8988T (cell line): ENCODE data around the gene RWDD2A.
"Not testable (repeated sequence)": the region's sequence is repeated elsewhere in the genome, so short reads cannot be mapped to it uniquely, and the experiment has no call there.

Experiments used
- DNase-seq: peaks from one replicate; pipeline ENCODE4 v3.0.0; 2011

The RWDD2A gene

DNA sequence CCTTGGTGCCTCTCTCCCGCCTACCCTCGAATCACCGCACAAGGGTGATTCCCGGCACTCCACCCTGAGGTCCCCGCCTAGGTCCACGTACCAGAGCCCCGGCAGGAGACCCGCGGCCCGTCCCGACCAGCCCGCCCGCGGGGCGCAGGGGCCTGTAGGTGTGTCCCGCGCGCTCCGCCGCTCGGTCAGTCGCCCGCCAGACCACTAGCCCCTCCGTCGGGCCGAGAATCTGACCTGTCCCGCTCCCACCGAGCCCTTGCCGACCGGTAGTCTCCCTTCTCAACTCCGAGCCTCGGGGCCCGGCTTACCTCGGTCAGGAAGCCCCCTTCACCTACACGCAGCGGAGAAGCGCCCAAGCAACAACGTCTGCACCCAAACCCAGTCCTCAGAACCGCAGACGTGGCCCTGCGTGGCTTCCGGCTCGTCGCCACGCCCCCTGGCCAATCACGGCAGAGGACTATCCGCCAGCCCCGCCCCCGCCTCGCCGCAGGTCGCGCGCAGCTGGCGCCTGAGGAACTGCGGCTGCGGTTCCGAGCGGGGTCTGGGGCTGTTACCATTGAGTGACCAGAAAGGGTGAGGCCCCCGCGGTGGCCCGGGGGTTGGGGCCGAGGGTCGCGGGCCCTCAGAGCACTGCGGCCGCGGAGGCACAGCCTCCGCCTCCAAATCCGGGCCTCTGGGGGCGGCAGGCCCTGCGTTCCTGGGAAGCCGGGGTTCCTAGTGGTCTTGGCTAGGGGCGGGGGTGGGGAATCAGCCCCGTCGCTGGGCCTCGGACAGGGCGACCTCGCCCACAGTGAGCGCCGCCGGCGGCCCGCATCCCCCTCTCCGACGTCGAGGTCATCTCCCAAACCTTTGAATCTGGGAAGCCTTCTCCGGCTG lies at the start of gene RWDD2A, which contains the start of gene PGM3:
RWDD2A (plus strand) TSS at position 487 of the 876 bp plus-strand sequence. CDS start 1,095 bp downstream, outside the sequence.
PGM3 (minus strand) TSS at position 395 of the 876 bp plus-strand sequence. CDS start 2,253 bp downstream, outside the sequence.
- DNase-seq, result peak; percentile 92

GRCh38 chr6:83151114-83151513 lies 42.0 kb upstream of the RWDD2A start:
- DNase-seq, result no peak

DNA sequence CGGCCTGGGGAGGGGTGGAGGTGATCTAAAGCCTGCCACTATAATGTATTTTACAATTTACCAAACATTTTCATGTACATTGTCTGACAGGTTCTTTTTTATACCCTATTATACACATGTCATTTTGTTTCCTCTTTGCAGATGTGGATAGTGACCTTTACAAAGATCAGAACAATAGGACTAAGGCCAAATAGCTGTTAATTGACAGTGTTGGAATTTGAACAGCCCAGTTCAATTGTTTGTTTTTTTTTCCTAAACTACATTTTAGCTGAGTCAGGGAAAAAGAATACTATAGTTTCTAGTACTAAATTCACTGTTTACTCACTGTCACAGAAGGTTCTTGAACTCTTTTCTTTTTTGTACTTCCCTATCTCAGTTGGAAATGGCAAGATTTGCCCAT lies 40.2 kb upstream of the RWDD2A start:
- no peak for DNase-seq

DNA sequence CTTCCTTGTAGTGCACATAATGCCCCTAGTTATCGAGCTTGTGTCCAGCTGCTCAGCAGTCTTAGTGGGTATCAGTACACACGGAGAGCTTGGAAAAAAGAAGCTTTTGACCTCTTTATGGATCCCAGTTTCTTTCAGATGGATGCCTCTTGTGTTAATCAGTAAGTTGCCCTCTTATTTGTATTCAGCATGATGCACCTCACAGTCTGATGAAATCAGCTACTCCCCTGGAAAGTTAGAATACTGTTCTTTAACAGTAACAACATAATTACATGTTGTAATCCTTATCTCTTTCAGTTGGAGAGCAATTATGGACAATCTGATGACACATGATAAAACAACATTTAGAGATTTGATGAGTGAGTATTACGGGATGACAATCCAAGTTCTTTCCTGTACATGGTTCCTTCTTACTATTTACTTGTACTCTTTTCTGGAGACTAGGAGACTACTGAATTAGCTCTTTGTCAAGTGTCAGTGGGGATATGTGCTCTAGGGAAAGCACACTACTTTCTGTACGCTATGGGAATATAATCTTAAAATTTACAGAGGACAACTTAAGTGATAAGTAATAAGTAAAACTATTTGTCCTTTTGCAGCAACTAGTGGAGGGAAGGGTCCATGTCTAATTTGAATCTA lies 39.2 kb upstream of the RWDD2A start:
- no peak for DNase-seq

- DNase-seq, result no peak
These were observed 37.4 kb upstream of the RWDD2A start for GRCh38 chr6:83155794-83156193.

DNA sequence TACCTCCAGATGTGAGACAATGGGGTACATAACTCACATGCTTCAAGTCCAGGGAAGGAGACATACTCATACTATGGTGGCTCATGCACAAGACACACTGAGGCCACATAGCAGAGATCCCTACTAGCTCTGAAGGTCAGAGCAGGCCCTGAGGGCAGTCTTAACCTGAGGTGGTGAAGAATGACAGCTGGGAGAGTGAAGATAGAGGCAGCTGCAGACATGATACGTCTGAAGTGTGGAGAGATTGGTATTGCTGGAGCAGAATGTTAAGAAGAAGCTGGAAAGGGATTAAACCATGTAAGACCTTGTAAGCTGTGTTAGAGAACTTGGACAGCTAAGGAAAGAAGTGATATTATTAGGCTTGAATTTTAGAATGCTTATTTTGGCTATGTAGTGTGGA lies 33.0 kb upstream of the RWDD2A start:
- no peak for DNase-seq

DNA sequence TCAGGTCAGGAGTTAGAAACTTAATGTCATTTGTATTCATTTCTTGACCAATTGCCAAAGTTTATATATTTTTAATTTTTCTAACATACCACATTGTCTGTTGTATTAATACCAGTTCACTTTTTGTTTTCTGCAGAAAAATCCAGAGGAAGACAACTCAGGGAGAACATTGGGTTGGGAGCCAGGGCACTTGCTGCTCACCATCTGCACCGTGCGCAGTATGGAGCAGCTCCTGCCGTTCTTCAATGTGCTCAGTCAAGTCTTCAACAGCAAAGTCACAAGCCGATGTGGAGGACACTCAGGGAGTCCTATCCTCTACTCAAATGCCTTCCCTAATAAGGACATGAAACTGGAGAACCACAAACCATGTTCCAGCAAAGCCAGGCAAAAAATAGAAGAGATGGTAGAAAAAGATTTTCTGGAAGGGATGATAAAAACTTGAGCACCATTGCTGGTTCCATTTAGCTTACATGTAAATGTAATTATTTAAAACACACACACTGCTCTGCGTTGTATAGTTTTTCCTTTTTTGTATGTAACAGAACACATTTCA lies 25.4 kb upstream of the RWDD2A start:
- DNase-seq, result no peak

DNA sequence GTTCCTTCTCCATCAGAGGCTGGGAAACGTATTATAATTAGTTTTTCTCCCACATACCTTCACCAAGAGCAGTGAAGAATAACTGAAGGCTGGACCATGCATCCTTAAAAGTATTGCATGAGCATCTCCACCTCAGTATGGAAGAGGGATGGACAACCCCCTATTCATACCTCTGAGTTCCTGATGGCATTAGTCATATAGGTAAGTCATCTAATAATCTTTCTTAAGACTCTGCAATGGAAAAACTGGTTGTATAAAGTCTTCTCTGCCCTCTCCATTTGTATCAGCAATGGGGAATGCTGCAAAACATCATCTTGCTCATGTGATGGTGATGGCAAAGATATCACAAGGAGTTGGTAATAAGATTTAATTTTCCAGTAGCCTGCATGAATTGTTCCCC lies 24.6 kb upstream of the RWDD2A start:
- no peak for DNase-seq

DNA sequence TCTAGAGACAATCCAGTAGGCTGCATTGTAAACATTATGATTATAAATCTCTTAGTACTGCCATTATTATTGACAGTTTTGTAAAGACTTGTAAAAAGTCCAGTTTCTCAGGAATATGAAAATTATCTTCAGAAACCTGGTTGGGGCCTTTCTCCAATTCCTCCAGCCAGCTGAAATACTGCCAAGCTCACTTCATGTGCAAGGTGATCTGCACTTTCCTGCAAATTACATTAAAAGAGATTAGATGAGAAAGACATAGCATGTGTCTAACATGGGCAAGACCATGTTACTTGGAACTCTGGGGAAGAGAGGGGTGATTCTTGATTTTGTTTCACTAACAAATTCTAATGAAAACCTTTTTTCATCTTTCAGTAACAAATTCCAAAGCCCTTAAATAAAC lies 24.1 kb upstream of the RWDD2A start:
- no peak for DNase-seq

- no peak for DNase-seq
These were observed 23.6 kb upstream of the RWDD2A start for GRCh38 chr6:83169511-83169910.

DNA sequence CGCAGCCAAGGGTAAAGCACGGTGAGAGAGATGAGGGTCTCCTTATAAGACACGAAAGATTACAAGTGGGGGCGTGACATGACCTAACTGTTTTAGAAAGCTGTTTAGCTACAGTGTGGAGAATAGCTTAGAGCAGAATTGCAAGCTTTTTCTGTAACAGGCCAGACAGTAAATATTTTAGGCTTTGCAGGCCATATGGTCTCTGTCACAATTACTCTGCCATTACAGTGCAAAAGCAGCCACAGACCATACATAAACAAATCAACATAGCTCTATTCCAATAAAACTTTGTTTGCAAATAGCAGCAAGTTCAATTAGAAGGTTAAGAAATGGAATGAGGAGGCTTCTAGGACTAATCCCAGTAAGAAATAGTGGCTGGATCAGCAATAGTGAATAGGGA lies 16.9 kb upstream of the RWDD2A start:
- no peak for DNase-seq

DNA sequence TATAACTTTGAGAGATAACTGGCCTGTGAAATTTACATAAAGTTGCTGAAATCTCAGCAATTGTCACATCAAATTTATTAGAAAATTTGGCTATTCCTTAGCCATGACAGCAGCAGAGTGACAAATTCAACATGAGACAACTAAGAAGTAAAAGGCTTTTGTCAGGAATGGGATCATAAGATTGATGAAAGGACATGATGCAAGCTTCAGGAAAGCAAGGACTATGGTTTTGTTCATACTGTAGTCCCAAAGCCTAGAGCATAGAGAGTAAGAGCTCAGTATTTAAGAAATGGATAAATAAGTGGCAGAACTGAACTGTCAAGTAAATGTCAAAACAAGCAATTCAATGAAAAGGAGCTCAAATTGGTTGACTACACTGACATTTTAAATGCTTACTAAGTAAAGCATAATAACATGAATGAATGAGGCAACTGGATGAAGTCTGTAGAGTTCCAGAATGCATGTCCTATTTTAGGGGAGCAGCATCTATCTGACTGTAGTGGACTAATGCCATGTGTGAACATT lies 12.7 kb upstream of the RWDD2A start:
- DNase-seq, result no peak

DNA sequence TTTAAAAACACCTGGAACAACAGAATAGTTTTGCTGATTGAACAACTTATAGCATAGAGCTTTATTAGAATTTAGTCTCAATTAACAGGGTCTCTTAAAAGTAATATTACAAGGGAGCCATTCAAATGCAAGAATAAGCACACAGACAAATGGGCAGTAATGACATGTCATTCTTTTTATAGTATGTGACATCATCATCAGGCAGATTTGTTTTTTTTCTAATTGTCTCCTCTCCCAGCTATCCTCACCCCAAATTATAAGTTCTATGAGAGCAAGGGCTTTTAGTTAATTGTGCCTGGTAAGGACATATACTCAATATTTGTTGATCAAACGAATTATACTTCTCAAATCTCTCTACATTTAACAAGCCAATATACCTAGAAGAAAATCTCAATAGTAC lies 11.0 kb upstream of the RWDD2A start:
- DNase-seq, result no peak

DNA sequence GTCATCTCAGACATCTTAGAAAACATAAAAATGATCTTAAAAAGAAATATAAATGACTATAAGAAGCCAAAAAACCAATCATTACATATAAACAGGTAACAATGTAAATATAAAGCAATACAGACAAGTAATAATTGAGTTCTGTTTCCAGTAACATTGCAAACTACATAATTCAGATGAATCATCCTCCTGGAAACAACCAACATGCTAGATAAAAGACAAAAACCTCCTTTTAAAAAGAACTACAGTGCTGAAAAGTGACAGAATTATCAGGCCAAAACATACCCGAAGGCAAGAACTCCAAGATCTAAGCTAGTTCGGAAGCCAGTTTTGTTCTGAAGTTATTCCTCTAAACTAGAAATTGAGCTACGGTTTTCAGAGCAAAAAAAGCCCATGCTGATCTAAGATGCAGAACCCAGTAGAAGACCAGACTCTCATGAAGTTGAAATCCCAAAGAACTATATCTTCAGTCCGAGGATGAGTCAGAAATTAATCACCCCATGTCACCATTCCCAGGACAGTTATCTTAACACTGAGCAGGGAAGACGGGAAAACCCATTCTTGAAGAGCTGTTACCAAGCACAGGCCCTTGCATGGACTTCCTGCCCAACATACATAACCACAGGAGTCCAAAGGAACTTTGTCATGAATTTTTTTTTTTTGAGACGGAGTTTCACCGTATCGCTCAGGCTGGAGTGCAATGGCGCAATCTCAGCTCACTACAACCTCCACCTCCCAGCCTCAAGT lies 9.9 kb upstream of the RWDD2A start:
- no peak for DNase-seq

DNA sequence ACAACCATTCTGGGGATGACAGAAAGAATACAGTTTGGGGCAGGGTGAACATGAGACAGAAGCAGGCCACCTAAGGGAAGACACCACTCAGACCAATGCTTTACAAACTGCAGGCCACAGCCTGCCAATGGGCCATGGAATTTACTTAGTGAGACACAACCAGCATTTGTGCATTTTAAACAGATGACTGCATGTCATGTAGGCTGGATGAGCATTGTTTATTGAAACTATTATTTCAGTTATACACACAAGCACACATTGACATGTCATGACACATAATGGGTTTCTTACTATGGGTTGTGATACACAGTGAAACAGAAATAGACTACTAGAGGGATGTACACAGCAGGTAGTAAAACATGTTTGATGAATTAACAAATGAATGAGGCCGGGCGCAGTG lies 8.1 kb upstream of the RWDD2A start:
- DNase-seq, result no peak

DNA sequence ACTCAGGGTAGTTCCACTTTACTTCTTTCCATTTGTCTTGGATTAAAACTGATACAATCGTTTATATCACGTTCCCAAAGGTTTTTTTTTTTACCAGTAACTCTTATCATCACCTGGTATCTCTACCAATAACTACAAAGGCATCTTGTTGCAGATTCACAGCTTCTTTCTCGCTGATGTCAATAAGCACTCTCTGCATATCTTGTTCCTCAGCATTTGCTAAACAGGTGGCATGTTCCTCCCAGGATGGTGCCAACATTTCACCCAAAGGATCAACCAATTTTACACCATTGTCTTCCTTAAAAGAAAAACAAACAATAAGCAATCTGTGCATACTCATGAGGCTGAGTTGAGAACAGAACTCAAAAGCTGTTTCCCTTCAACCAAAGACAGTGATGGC lies 4.7 kb upstream of the RWDD2A start:
- DNase-seq, result no peak

- no peak for DNase-seq
These were observed 2.5 kb upstream of the RWDD2A start for GRCh38 chr6:83190626-83191025.

- not testable (repeated sequence) for DNase-seq
These were observed 1.2 kb upstream of the RWDD2A start for GRCh38 chr6:83191974-83192373.

DNA sequence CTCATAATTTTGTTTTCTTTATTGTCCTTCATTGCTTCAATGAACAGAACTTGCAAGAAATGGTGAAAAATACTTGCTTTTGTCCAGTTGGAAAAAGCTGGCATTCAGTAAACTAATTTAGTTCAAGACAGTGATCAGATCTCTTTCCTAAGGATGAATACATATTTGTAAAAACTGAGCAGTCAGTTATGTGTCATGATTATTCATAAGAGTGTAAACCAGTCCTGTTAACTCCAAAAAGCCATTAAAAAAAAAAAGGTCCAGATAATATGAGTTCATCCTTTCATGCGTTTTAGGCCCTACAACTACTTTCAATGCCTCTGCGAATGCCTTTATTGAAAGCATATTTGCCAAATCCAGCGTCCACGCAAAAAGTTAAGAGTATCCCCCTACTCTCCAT lies 701 bp upstream of the RWDD2A start:
- DNase-seq, result no peak

GRCh38 chr6:83193747-83194566 lies 800 bp downstream of the RWDD2A start:
- peak; percentile 79 for DNase-seq

- no peak for DNase-seq
These were observed 5.5 kb downstream of the RWDD2A start for GRCh38 chr6:83198486-83199172.
